Small intestine (tissue), 7 donors: Measurements from ENCODE around the gene MX2. TPM values are rescaled to one million over a fixed set of nuclear protein-coding genes. Genes with fewer than 3 reads are reported as not detected.

Experiments
- DNase-seq, 2 donors: peaks; one replicate each; pipeline versions ENCODE4 v3.0.0 to v3.0.0-alpha.2; 2013
- FAIRE-seq: peaks from 2 replicates; lab custom pipeline; 2012; peaks lifted over from hg19 to GRCh38; lab: Jason Lieb, UNC
- H3K27ac ChIP-seq, 3 donors: one replicate each; pipeline ENCODE4 v1.5.1; 2013; ENCODE audit warnings: low read length in 2 of 3, mild to moderate bottlenecking in 2 of 3, control low read depth in 1 of 3, inconsistent platforms in 1 of 3, low read depth in 1 of 3, moderate library complexity in 1 of 3
- H3K27me3 ChIP-seq, 3 donors: one replicate each; pipeline ENCODE4 v1.6.1; 2013; ENCODE audit warnings: low read length in 3 of 3, inconsistent platforms in 1 of 3; ENCODE audit not compliant: control insufficient read depth in 3 of 3, insufficient read depth in 3 of 3
- H3K36me3 ChIP-seq, 3 donors: one replicate each; pipeline ENCODE4 v1.6.1; 2013; ENCODE audit warnings: low read length in 3 of 3, inconsistent platforms in 1 of 3, low read depth in 1 of 3, mild to moderate bottlenecking in 1 of 3, moderate library complexity in 1 of 3; ENCODE audit not compliant: control insufficient read depth in 3 of 3, insufficient read depth in 2 of 3
- H3K4me1 ChIP-seq, 3 donors: one replicate each; pipeline ENCODE4 v1.6.1; 2013; ENCODE audit warnings: low read length in 2 of 3, inconsistent platforms in 1 of 3, low read depth in 1 of 3, mild to moderate bottlenecking in 1 of 3, moderate library complexity in 1 of 3; ENCODE audit not compliant: control insufficient read depth in 3 of 3, insufficient read depth in 2 of 3
- H3K4me3 ChIP-seq, 3 donors: one replicate each; pipeline ENCODE4 v1.5.1; 2013; ENCODE audit warnings: low read length in 3 of 3, control low read depth in 1 of 3, inconsistent platforms in 1 of 3, low read depth in 1 of 3, mild to moderate bottlenecking in 1 of 3, moderate library complexity in 1 of 3
- H3K9me3 ChIP-seq, 2 donors: one replicate each; pipeline ENCODE4 v1.6.1; 2013; ENCODE audit warnings: low read depth in 1 of 2, low read length in 1 of 2; ENCODE audit not compliant: control insufficient read depth in 2 of 2, insufficient read depth in 1 of 2
- WGBS, 3 donors: extraction: QIAGEN DNeasy Blood & Tissue Kit; methylation state at CpG; one replicate each; pipeline ENCODE4 v1.1.7; 2013; 5-methylcytosine and 5-hydroxymethylcytosine counted together
- polyA plus RNA-seq, 4 donors: library from polyadenylated mRNA; stranded (reverse) in 3 of 4; unstranded in 1 of 4; fragments of 200-250 nt in 3 of 4; fragments of 120-200 nt in 1 of 4; gene quantifications; one replicate each; pipeline versions ENCODE4 v1.2.1 to v1.2.3, GENCODE V29; 2013
- donor health status: healthy with polysubstance abuse.
- donor health status: control.
- donor health status: control.
- donor health status: Bipolar disorder and iron deficiency.
- donor health status: healthy.

The MX2 gene
- polyA plus RNA-seq, 4 donors, result 2.9 to 9.1 (median 5.0) TPM

DNA sequence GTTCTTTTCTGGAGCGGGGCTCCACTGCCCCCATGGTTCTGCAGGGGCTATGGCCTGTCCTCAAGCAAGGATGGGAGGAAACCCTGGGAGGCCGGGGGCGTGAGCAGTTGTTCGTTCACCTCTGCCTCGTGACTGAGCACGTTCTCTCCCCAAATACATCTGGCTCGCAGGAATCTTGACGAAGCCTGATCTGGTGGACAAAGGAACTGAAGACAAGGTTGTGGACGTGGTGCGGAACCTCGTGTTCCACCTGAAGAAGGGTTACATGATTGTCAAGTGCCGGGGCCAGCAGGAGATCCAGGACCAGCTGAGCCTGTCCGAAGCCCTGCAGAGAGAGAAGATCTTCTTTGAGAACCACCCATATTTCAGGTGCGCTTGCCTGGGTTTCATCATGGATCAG lies 79.7 kb downstream of the MX2 start:
- WGBS, 3 donors, result 95 to 96% (median 96%) methylated on average over 14 of the region's 14 CpGs
- FAIRE-seq (no peak), DNase-seq (no peak)
- Histone ChIP-seq H3K36me3 (peaks cover 22 to 44% (median 42%) of the 10 kb centered on the region in 3 donors), H3K27ac (no peak overlapping the region), H3K9me3 (no peaks in the 10 kb centered on the region), H3K27me3 (no peaks in the 10 kb centered on the region), H3K4me1 (no peaks in the 10 kb centered on the region), H3K4me3 (no peak overlapping the region)

DNA sequence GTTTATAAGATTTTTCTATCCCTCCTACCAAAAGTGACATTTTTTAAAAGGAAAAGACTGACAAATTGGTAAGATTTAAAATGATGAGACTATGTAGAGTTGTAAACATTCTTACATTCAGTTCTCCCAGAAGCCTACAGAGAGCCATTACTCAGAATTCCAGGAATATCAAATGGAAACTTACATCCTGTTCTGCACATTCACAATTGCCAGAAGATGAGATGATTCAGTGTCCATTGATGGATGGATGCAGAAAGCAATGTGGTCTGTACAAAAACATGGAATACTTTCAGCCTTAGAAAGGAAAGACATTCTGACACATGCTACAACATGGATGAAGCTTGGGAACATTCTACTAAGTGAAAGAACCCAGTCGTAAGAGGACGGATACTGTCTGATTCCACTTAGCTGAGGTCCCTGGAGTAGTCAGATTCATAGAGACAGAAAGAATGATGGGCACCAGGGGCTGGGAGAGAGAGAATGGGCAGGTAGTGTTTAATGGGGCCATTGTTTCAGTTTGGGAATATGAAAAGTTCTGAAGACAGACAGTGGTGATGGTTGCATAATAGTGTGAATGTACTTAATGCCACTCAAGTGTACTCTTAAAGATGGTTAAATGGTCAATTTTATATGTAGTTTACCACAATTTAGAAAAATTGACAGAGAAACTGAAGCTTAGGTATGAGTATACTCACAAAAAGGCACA lies 80.8 kb downstream of the MX2 start:
- Histone ChIP-seq H3K36me3 (peaks cover 21 to 44% (median 37%) of the 10 kb centered on the region in 3 donors), H3K4me1 (no peaks in the 10 kb centered on the region), H3K4me3 (no peak overlapping the region), H3K9me3 (no peaks in the 10 kb centered on the region), H3K27ac (no peak overlapping the region), H3K27me3 (no peaks in the 10 kb centered on the region)
- WGBS, 3 donors, result 95 to 96% (median 95%) methylated on average over 2 of the region's 2 CpGs
- no peak for FAIRE-seq
- DNase-seq, result no peak

DNA sequence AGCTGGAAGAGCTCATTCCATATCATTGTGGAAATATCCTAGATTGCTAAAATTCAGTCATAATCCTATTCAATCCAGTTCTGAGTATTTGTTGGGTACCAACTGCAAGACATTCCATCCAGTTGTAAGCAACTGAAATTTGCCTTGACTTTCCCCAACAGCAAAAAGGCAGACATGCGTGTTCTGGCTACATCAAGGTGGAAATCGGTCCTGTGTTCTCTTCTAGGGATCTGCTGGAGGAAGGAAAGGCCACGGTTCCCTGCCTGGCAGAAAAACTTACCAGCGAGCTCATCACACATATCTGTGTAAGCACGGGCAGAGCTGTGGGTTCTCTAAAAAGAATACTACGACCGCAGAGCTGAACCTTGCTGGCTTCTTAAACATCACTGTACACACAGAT lies 81.7 kb downstream of the MX2 start:
- Histone ChIP-seq H3K27me3 (no peaks in the 10 kb centered on the region), H3K27ac (no peak overlapping the region), H3K9me3 (no peaks in the 10 kb centered on the region), H3K36me3 (peaks cover 21 to 43% (median 31%) of the 10 kb centered on the region in 3 donors), H3K4me1 (no peaks in the 10 kb centered on the region), H3K4me3 (no peak overlapping the region)
- DNase-seq (no peak), FAIRE-seq (no peak)
- WGBS, 3 donors, result 92 to 96% (median 94%) methylated on average over 7 of the region's 7 CpGs

DNA sequence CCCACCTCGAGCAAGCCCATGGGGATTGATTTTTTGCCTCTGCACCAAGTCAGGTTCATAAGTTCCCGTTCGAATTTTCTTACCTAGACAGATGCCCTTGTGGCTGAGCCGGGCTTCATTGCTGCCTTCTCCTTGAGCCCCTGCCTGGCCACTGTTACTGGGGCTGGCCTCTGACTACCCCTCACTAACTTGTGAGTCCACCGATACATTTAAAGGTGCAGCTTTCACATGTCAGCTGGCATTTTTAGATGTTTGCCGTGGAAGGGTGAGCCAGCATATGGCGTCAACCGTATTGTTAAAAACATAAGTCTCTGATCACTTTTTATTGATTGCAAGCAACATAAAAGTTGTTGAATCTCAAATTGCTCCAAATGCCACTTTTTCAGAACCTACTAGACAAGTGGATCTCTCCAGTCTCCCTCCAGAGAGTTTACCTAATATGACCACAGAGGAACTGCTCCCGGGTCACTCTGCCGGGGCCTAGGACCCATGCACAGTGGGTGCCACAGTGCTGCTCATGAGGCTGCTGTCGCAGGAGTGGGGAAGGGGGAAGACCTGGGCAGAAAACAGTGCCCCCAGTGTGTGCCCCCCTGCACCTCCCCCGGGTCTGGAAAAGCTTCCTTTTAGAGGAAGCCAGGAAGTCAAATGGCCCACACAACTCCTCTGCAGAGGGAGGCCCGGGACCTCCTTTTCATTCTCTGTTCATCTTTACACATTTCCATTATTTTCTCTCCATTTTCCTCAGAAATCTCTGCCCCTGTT lies 83.1 kb downstream of the MX2 start:
- 91 to 98% (median 94%) methylated on average over 13 of the region's 13 CpGs for WGBS, 3 donors
- Histone ChIP-seq H3K27me3 (no peaks in the 10 kb centered on the region), H3K4me1 (no peaks in the 10 kb centered on the region), H3K9me3 (no peaks in the 10 kb centered on the region), H3K36me3 (peaks cover 18 to 37% (median 36%) of the 10 kb centered on the region in 3 donors), H3K4me3 (no peak overlapping the region), H3K27ac (no peak overlapping the region)
- DNase-seq (no peak), FAIRE-seq (no peak)

DNA sequence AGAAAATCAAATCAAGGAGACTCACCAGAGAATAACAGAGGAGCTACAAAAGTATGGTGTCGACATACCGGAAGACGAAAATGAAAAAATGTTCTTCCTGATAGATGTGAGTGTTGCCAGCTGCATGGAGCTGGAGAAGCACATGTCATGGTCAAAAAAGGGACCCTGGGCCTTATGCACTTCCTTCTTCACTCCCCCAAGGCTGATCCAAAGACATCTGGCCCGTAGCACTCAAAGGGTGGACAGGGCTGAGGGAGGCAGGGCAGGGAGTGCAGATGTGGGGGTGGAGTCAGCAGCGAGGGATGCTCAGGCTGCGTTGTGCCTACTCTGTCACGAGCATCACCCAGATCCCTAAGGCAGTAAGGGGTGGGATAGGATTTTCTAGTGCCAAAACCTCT lies 83.6 kb downstream of the MX2 start:
- Histone ChIP-seq H3K27ac (no peak overlapping the region), H3K4me1 (no peaks in the 10 kb centered on the region), H3K9me3 (no peaks in the 10 kb centered on the region), H3K36me3 (peaks cover 18 to 36% (median 34%) of the 10 kb centered on the region in 3 donors), H3K4me3 (no peak overlapping the region), H3K27me3 (no peaks in the 10 kb centered on the region)
- DNase-seq, result no peak
- FAIRE-seq, result no peak
- 81 to 96% (median 95%) methylated on average over 7 of the region's 7 CpGs for WGBS, 3 donors

DNA sequence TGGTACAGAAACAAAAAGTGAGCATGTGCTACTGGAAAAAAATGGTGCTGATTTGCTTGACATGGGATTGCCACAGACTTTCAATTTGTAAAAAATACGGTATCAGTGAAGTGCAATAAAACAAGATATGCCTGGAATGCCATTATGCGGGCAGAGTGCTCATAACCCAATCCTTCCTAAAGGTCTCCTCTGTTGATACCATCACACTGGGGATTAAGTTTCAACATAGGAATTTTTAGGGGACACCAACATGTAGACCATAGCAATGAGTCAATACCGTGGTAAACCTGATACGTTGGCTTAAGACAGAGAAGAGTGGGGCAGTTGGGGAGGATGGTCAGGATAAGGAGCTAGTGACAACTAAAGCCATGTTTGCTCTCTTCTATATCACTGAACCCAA lies 84.8 kb downstream of the MX2 start:
- Histone ChIP-seq H3K27ac (no peak overlapping the region), H3K36me3 (peaks cover 16 to 31% (median 26%) of the 10 kb centered on the region in 3 donors), H3K4me1 (no peaks in the 10 kb centered on the region), H3K9me3 (no peaks in the 10 kb centered on the region), H3K27me3 (no peaks in the 10 kb centered on the region), H3K4me3 (no peak overlapping the region)
- WGBS, 3 donors, result 65 to 89% (median 80%) methylated on average over 4 of the region's 4 CpGs
- FAIRE-seq (no peak), DNase-seq (no peak)

DNA sequence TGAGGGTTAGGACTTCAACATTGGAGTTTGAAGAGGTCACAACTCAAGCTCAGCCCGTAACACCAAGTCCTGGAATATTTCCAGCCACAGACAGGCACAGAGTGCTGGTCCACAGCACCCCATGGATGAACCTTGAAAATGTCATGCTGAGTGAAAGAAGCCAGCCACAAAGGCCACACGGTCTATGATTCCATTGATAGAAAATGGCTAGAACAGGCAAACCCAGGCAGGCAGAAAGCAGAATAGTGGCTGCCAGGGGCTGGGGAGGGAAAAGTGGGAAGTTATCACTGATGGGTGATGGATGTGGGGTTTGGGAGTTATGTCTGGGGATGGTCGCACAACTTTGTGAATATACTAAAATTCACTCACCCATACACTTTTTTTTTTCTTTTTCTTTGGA lies 85.5 kb downstream of the MX2 start:
- WGBS, 3 donors, result 92 to 95% (median 93%) methylated on average over 3 of the region's 3 CpGs
- no peak overlapping the region for H3K4me3 ChIP-seq
- peaks cover 17 to 30% (median 23%) of the 10 kb centered on the region in 3 donors for H3K36me3 ChIP-seq
- no peaks in the 10 kb centered on the region for H3K4me1 ChIP-seq
- no peaks in the 10 kb centered on the region for H3K27me3 ChIP-seq
- DNase-seq (no peak), FAIRE-seq (no peak)
- H3K9me3 ChIP-seq, result no peaks in the 10 kb centered on the region
- no peak overlapping the region for H3K27ac ChIP-seq

DNA sequence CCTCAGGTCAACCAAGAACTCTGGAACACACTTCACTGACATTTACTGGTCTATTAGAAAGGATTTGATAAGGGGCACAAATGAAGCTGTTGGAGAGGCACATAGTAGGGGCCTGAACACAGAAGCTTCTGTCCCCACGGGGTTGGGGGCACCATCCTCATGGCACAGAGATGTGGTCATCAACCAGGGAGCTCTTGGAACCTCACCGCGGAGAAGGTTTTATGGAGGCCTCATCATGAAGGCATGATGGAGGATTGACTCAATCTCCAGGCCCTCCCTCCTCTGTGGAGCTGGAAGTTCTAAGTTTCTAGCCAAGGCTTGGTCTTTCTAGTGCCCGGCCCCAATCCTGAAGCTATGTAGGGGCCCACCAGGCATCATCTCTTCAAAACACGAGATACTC lies 87.8 kb downstream of the MX2 start:
- 79 to 90% (median 85%) methylated on average over 5 of the region's 5 CpGs for WGBS, 3 donors
- peaks cover 20 to 29% (median 21%) of the 10 kb centered on the region in 3 donors for H3K36me3 ChIP-seq
- DNase-seq (no peak), FAIRE-seq (no peak)
- no peaks in the 10 kb centered on the region for H3K4me1 ChIP-seq
- no peaks in the 10 kb centered on the region for H3K9me3 ChIP-seq
- no peak overlapping the region for H3K4me3 ChIP-seq
- no peak overlapping the region for H3K27ac ChIP-seq
- H3K27me3 ChIP-seq, result no peaks in the 10 kb centered on the region
